HepG2 (cell line): ENCODE measurements around the gene MCF2L. TPM values are rescaled to one million over a fixed set of nuclear protein-coding genes. Genes with fewer than 3 reads are reported as not detected.
A peak's percentile ranks its signal among the peaks of the same experiment; 100 is the strongest.

Experiments
- EHMT2 ChIP-seq: fragments of 200-600 bp; sonication (generic); IDR thresholded peaks from 2 replicates; pipeline ENCODE4 v1.7.0; 2017; ENCODE audit warnings: antibody characterized with exemption, low read depth, low read length, borderline replicate concordance
- FOXA1 ChIP-seq, 2 experiments: fragments of 450-650 bp in 1 of 2; sonication (generic) in 1 of 2; formaldehyde crosslinking in 1 of 2; IDR thresholded peaks; 2 replicates each; pipeline versions ENCODE4 v1.4.0 to v1.6.1; 2016 to 2020; ENCODE audit warnings: missing genetic modification reagents in 1 of 2
- FOXA3 ChIP-seq: IDR thresholded peaks from 2 replicates; pipeline ENCODE4 v1.6.1; 2016; ENCODE audit warnings: missing genetic modification reagents, missing compliant biosample characterization
- HES4 ChIP-seq: sonication (generic); formaldehyde crosslinking; IDR thresholded peaks from 2 replicates; pipeline ENCODE4 v1.9.0; 2021; ENCODE audit warnings: mild to moderate bottlenecking, missing genetic modification reagents, borderline replicate concordance
- HNRNPK ChIP-seq: fragments of 200-400 bp; formaldehyde crosslinking; IDR thresholded peaks from 2 replicates; pipeline ENCODE4 v1.6.1; 2018; ENCODE audit warnings: low read length, low read depth, moderate library complexity, mild to moderate bottlenecking; ENCODE audit not compliant: poor library complexity, severe bottlenecking
- NFYB ChIP-seq: sonication (generic); formaldehyde crosslinking; IDR thresholded peaks from 2 replicates; pipeline ENCODE4 v1.4.0; 2020; ENCODE audit warnings: missing genetic modification reagents
- NRL ChIP-seq: sonication (generic); formaldehyde crosslinking; IDR thresholded peaks from 2 replicates; pipeline ENCODE4 v1.5.0; 2020; ENCODE audit warnings: missing genetic modification reagents, mild to moderate bottlenecking, moderate library complexity, borderline replicate concordance
- PLRG1 ChIP-seq: fragments of 450-650 bp; conservative IDR thresholded peaks from 2 replicates; pipeline ENCODE4 v1.6.1; 2016
- POLR2G ChIP-seq: fragments of 200-400 bp; formaldehyde crosslinking; IDR thresholded peaks from 2 replicates; pipeline ENCODE4 v1.6.1; 2018; ENCODE audit warnings: mild to moderate bottlenecking, low read depth, low read length, moderate library complexity
- PTBP1 ChIP-seq: fragments of 200-400 bp; formaldehyde crosslinking; IDR thresholded peaks from 2 replicates; pipeline ENCODE4 v1.6.1; 2018; ENCODE audit warnings: low read length, low read depth; ENCODE audit not compliant: poor library complexity, severe bottlenecking
- SP4 ChIP-seq: sonication (generic); formaldehyde crosslinking; IDR thresholded peaks from 2 replicates; pipeline ENCODE4 v1.8.1; 2023; ENCODE audit warnings: mild to moderate bottlenecking, missing genetic modification reagents
- TCF12 ChIP-seq, 2 experiments: fragments of 450-650 bp in 1 of 2; sonication (generic) in 1 of 2; formaldehyde crosslinking in 1 of 2; IDR thresholded peaks; 2 replicates each; pipeline versions ENCODE4 v1.6.1 to v1.8.0; 2017 to 2022; ENCODE audit warnings: antibody characterized with exemption in 1 of 2, mild to moderate bottlenecking in 1 of 2, missing genetic modification reagents in 1 of 2, moderate library complexity in 1 of 2
- ZBTB1 ChIP-seq: sonication (generic); formaldehyde crosslinking; IDR thresholded peaks from 2 replicates; pipeline ENCODE4 v1.4.0; 2020; ENCODE audit warnings: missing genetic modification reagents, borderline replicate concordance
- ZNF17 ChIP-seq: sonication (generic); formaldehyde crosslinking; IDR thresholded peaks from 2 replicates; pipeline ENCODE4 v1.5.0; 2020; ENCODE audit warnings: mild to moderate bottlenecking, missing genetic modification reagents
- ZNF432 ChIP-seq: sonication (generic); formaldehyde crosslinking; IDR thresholded peaks from 2 replicates; pipeline ENCODE4 v1.5.0; 2020; ENCODE audit warnings: missing genetic modification reagents, mild to moderate bottlenecking, borderline replicate concordance
- ZNF557 ChIP-seq: sonication (generic); formaldehyde crosslinking; IDR thresholded peaks from 2 replicates; pipeline ENCODE4 v1.4.0; 2020; ENCODE audit warnings: missing genetic modification reagents
- ZNF720 ChIP-seq: sonication (generic); formaldehyde crosslinking; IDR thresholded peaks from 2 replicates; pipeline ENCODE4 v1.4.0; 2020; ENCODE audit warnings: missing genetic modification reagents
- ZNF883 ChIP-seq: sonication (generic); formaldehyde crosslinking; IDR thresholded peaks from 2 replicates; pipeline ENCODE4 v1.5.1; 2020; ENCODE audit warnings: mild to moderate bottlenecking, missing genetic modification reagents; ENCODE audit errors: not compliant biosample characterization
- ZNF891 ChIP-seq: sonication (generic); formaldehyde crosslinking; IDR thresholded peaks from 2 replicates; pipeline ENCODE4 v1.5.0; 2020; ENCODE audit warnings: mild to moderate bottlenecking, missing genetic modification reagents
- polyA plus RNA-seq, 8 experiments: library from polyadenylated mRNA; depleted of rRNA in 3 of 8; stranded (reverse) in 7 of 8; unstranded in 1 of 8; fragments of >200 nt; fragmentation: Illumina TruSeq in 4 of 8; extraction: Trizol in 4 of 8; gene quantifications; 2 replicates each; pipeline versions ENCODE4 v1.2.1 to v1.2.3, GENCODE V29; 2011 to 2016; ENCODE audit warnings: low read depth in 4 of 8, missing spikeins in 1 of 8, mixed read lengths in 1 of 8; ENCODE audit not compliant: insufficient read depth in 1 of 8
- total RNA-seq, 5 experiments: library from RNA; depleted of rRNA; stranded (reverse); fragments of >200 nt; fragmentation: Illumina TruSeq; extraction: Trizol; gene quantifications; 2 replicates each; pipeline ENCODE4 v1.2.3, GENCODE V29; 2016; ENCODE audit warnings: low read depth in 1 of 5
- TF ChIP-seq, protein P1 (sequence below): sonication (generic); formaldehyde crosslinking; IDR thresholded peaks from one replicate; pipeline ENCODE4 v1.5.1; 2020; ENCODE audit warnings: mild to moderate bottlenecking, missing genetic modification reagents; ENCODE audit errors: not compliant biosample characterization
- TF ChIP-seq, protein P2 (sequence below): sonication (generic); formaldehyde crosslinking; IDR thresholded peaks from 2 replicates; pipeline ENCODE4 v1.5.0; 2020; ENCODE audit warnings: missing genetic modification reagents

Gene MCF2L
- total and polyA plus RNA-seq, 2 of the 13 experiments (the other 11 are each of a cell fraction or from before 2014, with no cell fraction given): 19.4 to 28.4 TPM

DNA sequence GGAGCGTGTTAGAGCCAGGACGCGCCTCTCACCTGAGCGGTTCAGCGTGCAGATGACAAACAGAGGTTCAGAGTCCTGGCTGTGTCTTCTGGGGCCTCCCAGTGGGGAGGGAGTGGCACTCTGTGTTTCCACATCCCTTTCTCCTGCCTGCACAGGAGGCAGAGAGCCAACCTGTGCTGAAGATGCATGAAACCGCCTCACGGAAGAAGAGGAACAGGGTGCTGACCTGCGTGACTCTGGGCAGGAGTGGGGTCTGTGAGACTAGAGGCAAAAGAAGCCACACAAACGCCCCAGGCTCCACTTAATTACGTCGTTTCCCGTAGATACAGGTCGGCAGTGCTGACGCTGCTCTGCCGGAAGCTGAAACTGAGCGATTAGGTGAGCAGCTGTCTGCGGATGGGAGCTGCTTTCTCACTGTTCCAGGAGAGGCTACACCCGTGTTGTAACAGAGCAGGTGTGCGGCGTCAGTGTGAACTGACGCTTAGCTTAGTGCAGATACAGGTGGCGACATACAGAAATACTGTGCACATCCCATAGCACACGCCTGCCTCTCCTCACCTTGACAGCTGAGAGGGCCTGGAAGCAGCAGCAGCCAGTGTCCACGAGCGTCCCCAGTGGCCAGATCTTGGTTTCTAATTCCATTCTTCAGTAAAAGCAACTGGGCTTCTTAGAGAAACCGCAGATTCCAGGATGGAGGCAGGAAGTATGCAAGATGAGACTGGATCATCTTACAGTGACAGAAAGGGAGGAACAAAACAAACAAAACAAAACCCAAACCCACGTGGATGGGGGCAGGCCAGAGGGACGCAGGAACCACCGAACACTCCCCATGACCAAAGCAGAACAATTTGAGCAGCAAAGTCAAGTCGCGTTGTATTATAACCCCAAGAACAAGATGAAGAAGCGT lies 37.7 kb upstream of the MCF2L start (continued):
- TF ChIP-seq POLR2G: no peak
- TF ChIP-seq ZNF720 (CRISPR knock-in tag): no peak
- no peak for TF ChIP-seq ZNF883 (CRISPR knock-in tag)
- no peak for TF ChIP-seq ZNF17 (CRISPR knock-in tag)
- no peak for TF ChIP-seq ZNF432 (CRISPR knock-in tag)
- TF ChIP-seq, protein P1, sequence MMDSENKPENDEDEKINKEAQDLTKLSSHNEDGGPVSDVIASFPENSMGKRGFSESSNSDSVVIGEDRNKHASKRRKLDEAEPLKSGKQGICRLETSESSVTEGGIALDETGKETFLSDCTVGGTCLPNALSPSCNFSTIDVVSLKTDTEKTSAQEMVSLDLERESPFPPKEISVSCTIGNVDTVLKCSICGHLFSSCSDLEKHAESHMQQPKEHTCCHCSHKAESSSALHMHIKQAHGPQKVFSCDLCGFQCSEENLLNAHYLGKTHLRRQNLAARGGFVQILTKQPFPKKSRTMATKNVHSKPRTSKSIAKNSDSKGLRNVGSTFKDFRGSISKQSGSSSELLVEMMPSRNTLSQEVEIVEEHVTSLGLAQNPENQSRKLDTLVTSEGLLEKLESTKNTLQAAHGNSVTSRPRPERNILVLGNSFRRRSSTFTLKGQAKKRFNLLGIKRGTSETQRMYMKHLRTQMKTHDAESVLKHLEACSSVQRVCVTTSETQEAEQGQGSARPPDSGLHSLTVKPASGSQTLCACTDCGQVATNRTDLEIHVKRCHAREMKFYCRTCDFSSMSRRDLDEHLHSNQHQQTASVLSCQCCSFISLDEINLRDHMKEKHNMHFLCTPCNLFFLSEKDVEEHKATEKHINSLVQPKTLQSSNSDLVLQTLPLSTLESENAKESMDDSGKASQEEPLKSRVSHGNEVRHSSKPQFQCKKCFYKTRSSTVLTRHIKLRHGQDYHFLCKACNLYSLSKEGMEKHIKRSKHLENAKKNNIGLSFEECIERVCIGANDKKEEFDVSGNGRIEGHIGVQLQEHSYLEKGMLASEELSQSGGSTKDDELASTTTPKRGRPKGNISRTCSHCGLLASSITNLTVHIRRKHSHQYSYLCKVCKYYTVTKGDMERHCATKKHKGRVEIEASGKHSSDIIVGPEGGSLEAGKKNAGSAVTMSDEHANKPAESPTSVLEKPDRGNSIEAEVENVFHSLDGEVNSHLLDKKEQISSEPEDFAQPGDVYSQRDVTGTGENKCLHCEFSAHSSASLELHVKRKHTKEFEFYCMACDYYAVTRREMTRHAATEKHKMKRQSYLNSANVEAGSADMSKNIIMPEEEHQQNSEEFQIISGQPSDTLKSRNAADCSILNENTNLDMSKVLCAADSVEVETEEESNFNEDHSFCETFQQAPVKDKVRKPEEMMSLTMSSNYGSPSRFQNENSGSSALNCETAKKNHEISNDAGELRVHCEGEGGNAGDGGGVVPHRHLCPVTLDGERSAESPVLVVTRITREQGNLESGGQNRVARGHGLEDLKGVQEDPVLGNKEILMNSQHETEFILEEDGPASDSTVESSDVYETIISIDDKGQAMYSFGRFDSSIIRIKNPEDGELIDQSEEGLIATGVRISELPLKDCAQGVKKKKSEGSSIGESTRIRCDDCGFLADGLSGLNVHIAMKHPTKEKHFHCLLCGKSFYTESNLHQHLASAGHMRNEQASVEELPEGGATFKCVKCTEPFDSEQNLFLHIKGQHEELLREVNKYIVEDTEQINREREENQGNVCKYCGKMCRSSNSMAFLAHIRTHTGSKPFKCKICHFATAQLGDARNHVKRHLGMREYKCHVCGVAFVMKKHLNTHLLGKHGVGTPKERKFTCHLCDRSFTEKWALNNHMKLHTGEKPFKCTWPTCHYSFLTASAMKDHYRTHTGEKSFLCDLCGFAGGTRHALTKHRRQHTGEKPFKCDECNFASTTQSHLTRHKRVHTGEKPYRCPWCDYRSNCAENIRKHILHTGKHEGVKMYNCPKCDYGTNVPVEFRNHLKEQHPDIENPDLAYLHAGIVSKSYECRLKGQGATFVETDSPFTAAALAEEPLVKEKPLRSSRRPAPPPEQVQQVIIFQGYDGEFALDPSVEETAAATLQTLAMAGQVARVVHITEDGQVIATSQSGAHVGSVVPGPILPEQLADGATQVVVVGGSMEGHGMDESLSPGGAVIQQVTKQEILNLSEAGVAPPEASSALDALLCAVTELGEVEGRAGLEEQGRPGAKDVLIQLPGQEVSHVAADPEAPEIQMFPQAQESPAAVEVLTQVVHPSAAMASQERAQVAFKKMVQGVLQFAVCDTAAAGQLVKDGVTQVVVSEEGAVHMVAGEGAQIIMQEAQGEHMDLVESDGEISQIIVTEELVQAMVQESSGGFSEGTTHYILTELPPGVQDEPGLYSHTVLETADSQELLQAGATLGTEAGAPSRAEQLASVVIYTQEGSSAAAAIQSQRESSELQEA (CRISPR knock-in tag): no peak
- no peak for TF ChIP-seq HNRNPK
- TF ChIP-seq PTBP1: no peak
- TF ChIP-seq SP4 (CRISPR knock-in tag): peak; percentile 55; the same call in 1 of the 2 replicates
- TF ChIP-seq FOXA3 (CRISPR knock-in tag): no peak
- TF ChIP-seq ZNF557 (CRISPR knock-in tag): no peak
- no peak for TF ChIP-seq PLRG1
- TF ChIP-seq ZNF891: no peak
- TF ChIP-seq, protein P2, sequence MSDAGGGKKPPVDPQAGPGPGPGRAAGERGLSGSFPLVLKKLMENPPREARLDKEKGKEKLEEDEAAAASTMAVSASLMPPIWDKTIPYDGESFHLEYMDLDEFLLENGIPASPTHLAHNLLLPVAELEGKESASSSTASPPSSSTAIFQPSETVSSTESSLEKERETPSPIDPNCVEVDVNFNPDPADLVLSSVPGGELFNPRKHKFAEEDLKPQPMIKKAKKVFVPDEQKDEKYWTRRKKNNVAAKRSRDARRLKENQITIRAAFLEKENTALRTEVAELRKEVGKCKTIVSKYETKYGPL (CRISPR knock-in tag): no peak
- TF ChIP-seq EHMT2: no peak
- TF ChIP-seq NRL (CRISPR knock-in tag): no peak
- no peak for TF ChIP-seq ZBTB1 (CRISPR knock-in tag)
- TF ChIP-seq HES4 (CRISPR knock-in tag): no peak
- no peak for TF ChIP-seq NFYB
- TF ChIP-seq FOXA1 (IDR thresholded peaks at IDR 0.05): no peak
- TF ChIP-seq FOXA1 (CRISPR knock-in tag; IDR thresholded peaks at IDR 0.05): no peak
- TF ChIP-seq TCF12 (IDR thresholded peaks at IDR 0.05): no peak
- no peak for TF ChIP-seq TCF12 (CRISPR knock-in tag; IDR thresholded peaks at IDR 0.05)
